ENCODE measurements around the gene MTG2.

Gene MTG2

GRCh38 chr20:62182469-62183425 is at the start of gene MTG2:
Gene MTG2 (plus strand): TSS chr20:62183028. CDS start chr20:62193421, 10,393 bp downstream.
- H3K79me2 ChIP-seq (ENCODE audit: low read length) = peaks cover 56% of the 10 kb centered on the region
- H3K36me3 ChIP-seq (replicated peaks; ENCODE audit: low read depth, low read length) = no peaks in the 10 kb centered on the region
- peak within 1 kb of the TSS; percentile 87 for H3K4me3 ChIP-seq (ENCODE audit: low read length)
- no peaks in the 10 kb centered on the region for H3K9me3 ChIP-seq (ENCODE audit: insufficient read depth, low read length)
- H3K4me2 ChIP-seq (ENCODE audit: low read length) = peak within 1 kb of the TSS; percentile 98
- TF ChIP-seq CTCF (IDR thresholded peaks at IDR 0.05; ENCODE audit: low read depth, low read length) = no peak
- TF ChIP-seq EZH2phosphoT487 (IDR thresholded peaks at IDR 0.05; ENCODE audit: low read depth) = no peak
- peaks cover 29% of the 10 kb centered on the region for H3K4me1 ChIP-seq (ENCODE audit: low read length)
- peak within 1 kb of the TSS; percentile 87 for H3K9ac ChIP-seq (ENCODE audit: low read length)
- H2AFZ ChIP-seq (ENCODE audit: low read depth, low read length) = peak within 1 kb of the TSS; percentile 68; the same call in 1 of the 2 replicates
- no peaks in the 10 kb centered on the region for H3K27me3 ChIP-seq (ENCODE audit: low read depth, low read length)
- H4K20me1 ChIP-seq (ENCODE audit: insufficient read depth, low read length) = peaks cover 2% of the 10 kb centered on the region; the same call in 1 of the 2 replicates
- H3K27ac ChIP-seq (ENCODE audit: low read length) = peak within 1 kb of the TSS; percentile 78

GRCh38 chr20:62133051-62133845 is 49.6 kb upstream of the MTG2 start:
- Histone ChIP-seq H3K9ac (ENCODE audit: low read length) (no peak overlapping the region), H4K20me1 (ENCODE audit: insufficient read depth, low read length) (peaks cover 30% of the 10 kb centered on the region), H3K36me3 (replicated peaks; ENCODE audit: low read depth, low read length) (peaks cover 88% of the 10 kb centered on the region), H3K79me2 (ENCODE audit: low read length) (peaks cover 8% of the 10 kb centered on the region; the same call in 1 of the 2 replicates), H3K4me1 (ENCODE audit: low read length) (no peaks in the 10 kb centered on the region), H3K4me2 (ENCODE audit: low read length) (no peak overlapping the region), H3K27me3 (ENCODE audit: low read depth, low read length) (no peaks in the 10 kb centered on the region), H2AFZ (ENCODE audit: low read depth, low read length) (no peak overlapping the region), H3K9me3 (ENCODE audit: insufficient read depth, low read length) (no peaks in the 10 kb centered on the region), H3K4me3 (ENCODE audit: low read length) (no peak overlapping the region), H3K27ac (ENCODE audit: low read length) (no peak overlapping the region)
- no peak for TF ChIP-seq EZH2phosphoT487 (IDR thresholded peaks at IDR 0.05; ENCODE audit: low read depth)
- TF ChIP-seq CTCF (IDR thresholded peaks at IDR 0.05; ENCODE audit: low read depth, low read length) = no peak

- TF ChIP-seq EZH2phosphoT487 (IDR thresholded peaks at IDR 0.05; ENCODE audit: low read depth) (no peak), CTCF (IDR thresholded peaks at IDR 0.05; ENCODE audit: low read depth, low read length) (no peak)
- H3K4me3 ChIP-seq (ENCODE audit: low read length) = no peak overlapping the region
- no peak overlapping the region for H3K4me2 ChIP-seq (ENCODE audit: low read length)
- H3K79me2 ChIP-seq (ENCODE audit: low read length) = peaks cover 14% of the 10 kb centered on the region
- no peaks in the 10 kb centered on the region for H3K9me3 ChIP-seq (ENCODE audit: insufficient read depth, low read length)
- peaks cover 86% of the 10 kb centered on the region for H3K36me3 ChIP-seq (replicated peaks; ENCODE audit: low read depth, low read length)
- no peaks in the 10 kb centered on the region for H3K27me3 ChIP-seq (ENCODE audit: low read depth, low read length)
- no peaks in the 10 kb centered on the region for H3K4me1 ChIP-seq (ENCODE audit: low read length)
- no peak overlapping the region for H3K27ac ChIP-seq (ENCODE audit: low read length)
- H2AFZ ChIP-seq (ENCODE audit: low read depth, low read length) = no peak overlapping the region
- no peak overlapping the region for H3K9ac ChIP-seq (ENCODE audit: low read length)
- peaks cover 28% of the 10 kb centered on the region for H4K20me1 ChIP-seq (ENCODE audit: insufficient read depth, low read length)
These were observed 49.0 kb upstream of the MTG2 start for GRCh38 chr20:62133864-62134263.
